ENCODE measurements around the gene TARDBP.

TARDBP gene

DNA sequence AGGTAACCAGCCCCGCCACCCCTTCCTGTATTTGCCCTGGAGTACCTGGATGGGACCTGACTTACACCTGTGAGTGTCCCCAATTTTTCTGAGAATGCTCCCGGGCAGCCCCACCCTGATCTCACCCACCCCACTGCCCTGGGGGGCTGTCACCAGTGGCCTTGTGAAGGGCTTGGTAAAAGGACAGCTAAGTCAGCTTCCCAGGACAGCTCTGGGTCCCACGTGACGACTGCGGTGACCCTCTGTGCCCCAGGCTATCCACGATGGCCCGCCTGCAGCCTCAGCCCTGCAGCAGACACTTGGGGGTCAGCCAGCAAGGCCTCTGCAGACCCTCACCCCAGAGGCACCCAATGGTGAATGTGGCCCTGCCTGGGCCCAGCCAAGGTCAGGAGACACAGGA, 41.7 kb downstream of the TARDBP start:
- no peak overlapping the region for H3K4me3 ChIP-seq (ENCODE audit: low read depth, low read length)
- H3K9ac ChIP-seq (ENCODE audit: low read depth, low read length): no peak overlapping the region
- H3K36me3 ChIP-seq (ENCODE audit: control insufficient read depth, insufficient read depth, low read length): peaks cover 28% of the 10 kb centered on the region
- peaks cover 16% of the 10 kb centered on the region for H3K4me1 ChIP-seq (ENCODE audit: control insufficient read depth, insufficient read depth, low read length)
- no peak overlapping the region for H3K27ac ChIP-seq (ENCODE audit: low read depth, low read length)
- no peaks in the 10 kb centered on the region for H3K9me3 ChIP-seq (ENCODE audit: control insufficient read depth, insufficient read depth, low read length)
- no peaks in the 10 kb centered on the region for H3K27me3 ChIP-seq (ENCODE audit: control insufficient read depth, insufficient read depth, low read length)

DNA sequence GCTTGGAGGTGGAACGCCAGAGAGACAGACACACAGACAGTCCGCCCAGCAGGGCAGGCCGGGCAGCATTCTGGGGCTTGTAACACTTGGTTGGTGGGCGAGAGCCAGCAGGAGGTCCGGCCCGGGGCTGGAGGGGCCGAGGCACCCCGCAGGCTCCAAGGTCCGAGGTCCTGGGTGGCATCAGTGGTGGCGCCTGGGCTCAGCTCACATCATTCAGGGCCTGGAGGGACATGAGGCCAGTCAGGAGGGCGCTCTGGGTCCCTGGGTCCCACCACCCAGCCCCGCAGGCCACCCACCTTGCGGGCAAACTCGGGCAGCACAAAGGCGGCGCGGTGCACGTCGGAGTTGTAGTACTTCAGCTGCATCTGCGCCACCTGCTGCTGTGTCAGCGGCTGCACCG, 42.2 kb downstream of the TARDBP start:
- H3K4me3 ChIP-seq (ENCODE audit: low read depth, low read length): no peak overlapping the region
- peaks cover 28% of the 10 kb centered on the region for H3K36me3 ChIP-seq (ENCODE audit: control insufficient read depth, insufficient read depth, low read length)
- H3K9me3 ChIP-seq (ENCODE audit: control insufficient read depth, insufficient read depth, low read length): no peaks in the 10 kb centered on the region
- H3K27ac ChIP-seq (ENCODE audit: low read depth, low read length): no peak overlapping the region
- H3K9ac ChIP-seq (ENCODE audit: low read depth, low read length): no peak overlapping the region
- peaks cover 16% of the 10 kb centered on the region for H3K4me1 ChIP-seq (ENCODE audit: control insufficient read depth, insufficient read depth, low read length)
- no peaks in the 10 kb centered on the region for H3K27me3 ChIP-seq (ENCODE audit: control insufficient read depth, insufficient read depth, low read length)

DNA sequence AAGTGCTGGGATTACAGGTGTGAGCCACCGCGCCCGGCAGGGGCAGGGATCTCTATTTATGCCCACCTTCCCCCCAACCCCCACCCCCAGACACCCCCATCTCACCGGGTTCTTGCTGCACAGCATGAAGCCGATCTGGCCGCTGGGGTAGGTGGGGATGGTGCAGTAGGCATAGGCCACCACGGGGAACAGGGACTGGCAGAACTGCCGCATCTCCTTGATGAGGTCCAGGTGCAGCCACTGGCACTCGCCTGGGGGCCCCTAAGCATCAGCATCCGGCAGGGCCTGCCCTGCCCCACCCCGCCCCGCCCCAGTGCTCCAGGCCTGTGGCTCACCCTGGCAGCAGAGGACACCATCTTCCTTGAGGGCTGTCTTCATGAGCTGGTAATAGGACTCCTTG, 43.2 kb downstream of the TARDBP start:
- no peak overlapping the region for H3K9ac ChIP-seq (ENCODE audit: low read depth, low read length)
- no peaks in the 10 kb centered on the region for H3K27me3 ChIP-seq (ENCODE audit: control insufficient read depth, insufficient read depth, low read length)
- no peaks in the 10 kb centered on the region for H3K9me3 ChIP-seq (ENCODE audit: control insufficient read depth, insufficient read depth, low read length)
- no peak overlapping the region for H3K4me3 ChIP-seq (ENCODE audit: low read depth, low read length)
- H3K27ac ChIP-seq (ENCODE audit: low read depth, low read length): no peak overlapping the region
- H3K36me3 ChIP-seq (ENCODE audit: control insufficient read depth, insufficient read depth, low read length): peaks cover 28% of the 10 kb centered on the region
- H3K4me1 ChIP-seq (ENCODE audit: control insufficient read depth, insufficient read depth, low read length): peaks cover 16% of the 10 kb centered on the region

DNA sequence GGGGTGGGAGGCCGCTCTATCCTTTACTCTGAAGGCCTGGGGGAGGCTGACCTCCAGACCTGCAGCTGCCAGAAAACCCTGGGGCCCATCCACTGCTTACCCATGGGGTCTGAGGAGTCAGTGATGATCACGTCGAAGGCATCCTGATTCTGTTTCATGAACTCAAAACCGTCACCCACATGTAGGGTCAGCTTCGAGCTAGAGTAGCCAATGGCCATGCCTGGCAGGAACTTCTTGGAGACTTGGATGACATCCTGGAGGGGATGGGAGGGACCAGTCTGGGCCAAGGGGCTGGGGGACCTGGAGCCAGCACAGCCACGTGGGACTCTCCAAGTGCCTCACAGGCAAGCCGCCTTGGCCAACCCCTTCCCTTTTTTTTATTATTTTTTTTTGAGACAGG, 44.0 kb downstream of the TARDBP start:
- Histone ChIP-seq H3K9ac (ENCODE audit: low read depth, low read length) (no peak overlapping the region), H3K4me3 (ENCODE audit: low read depth, low read length) (no peak overlapping the region), H3K9me3 (ENCODE audit: control insufficient read depth, insufficient read depth, low read length) (no peaks in the 10 kb centered on the region), H3K27ac (ENCODE audit: low read depth, low read length) (no peak overlapping the region), H3K27me3 (ENCODE audit: control insufficient read depth, insufficient read depth, low read length) (no peaks in the 10 kb centered on the region), H3K4me1 (ENCODE audit: control insufficient read depth, insufficient read depth, low read length) (peaks cover 20% of the 10 kb centered on the region), H3K36me3 (ENCODE audit: control insufficient read depth, insufficient read depth, low read length) (peaks cover 28% of the 10 kb centered on the region)

DNA sequence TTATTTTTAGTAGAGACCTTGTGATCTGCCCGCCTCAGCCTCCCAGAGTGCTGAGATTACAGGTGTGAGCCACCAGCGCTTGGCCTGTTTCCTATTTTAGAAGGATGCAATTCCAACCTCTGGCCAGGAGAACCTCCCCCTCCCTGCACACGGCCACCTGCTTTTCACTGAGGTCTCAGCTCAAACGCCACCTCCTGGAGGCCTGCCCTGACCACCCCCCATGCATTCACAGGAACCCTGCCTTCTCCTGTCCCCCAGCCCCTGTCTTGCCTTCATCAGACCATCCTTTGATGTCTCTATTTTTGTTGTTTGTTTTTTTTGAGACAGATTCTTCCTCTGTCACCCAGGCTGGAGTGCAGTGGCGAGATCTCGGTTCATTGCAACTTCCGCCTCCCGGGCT, 45.0 kb downstream of the TARDBP start:
- Histone ChIP-seq H3K9ac (ENCODE audit: low read depth, low read length) (no peak overlapping the region), H3K27me3 (ENCODE audit: control insufficient read depth, insufficient read depth, low read length) (no peaks in the 10 kb centered on the region), H3K36me3 (ENCODE audit: control insufficient read depth, insufficient read depth, low read length) (peaks cover 28% of the 10 kb centered on the region), H3K4me1 (ENCODE audit: control insufficient read depth, insufficient read depth, low read length) (peaks cover 14% of the 10 kb centered on the region), H3K9me3 (ENCODE audit: control insufficient read depth, insufficient read depth, low read length) (no peaks in the 10 kb centered on the region), H3K4me3 (ENCODE audit: low read depth, low read length) (no peak overlapping the region), H3K27ac (ENCODE audit: low read depth, low read length) (no peak overlapping the region)

DNA sequence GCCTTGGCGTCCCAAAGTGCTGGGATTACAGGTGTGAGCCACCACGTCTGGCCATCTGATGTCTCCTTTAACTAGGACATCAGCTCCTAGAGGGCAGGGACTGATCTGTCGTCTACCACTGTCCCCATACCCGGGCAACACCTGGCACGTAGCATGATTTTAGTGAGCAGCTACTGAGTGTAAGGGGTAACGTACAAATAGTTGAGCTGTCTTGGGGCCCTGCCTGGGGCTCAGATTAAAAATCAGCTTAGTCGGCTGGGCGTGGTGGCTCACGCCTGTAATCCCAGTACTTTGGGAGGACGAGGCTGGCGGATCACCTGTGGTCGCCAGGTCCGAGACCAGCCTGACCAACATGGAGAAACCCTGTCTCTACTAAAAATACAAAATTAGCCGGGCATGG, 45.6 kb downstream of the TARDBP start:
- Histone ChIP-seq H3K4me1 (ENCODE audit: control insufficient read depth, insufficient read depth, low read length) (peaks cover 10% of the 10 kb centered on the region), H3K9me3 (ENCODE audit: control insufficient read depth, insufficient read depth, low read length) (no peaks in the 10 kb centered on the region), H3K9ac (ENCODE audit: low read depth, low read length) (no peak overlapping the region), H3K27me3 (ENCODE audit: control insufficient read depth, insufficient read depth, low read length) (no peaks in the 10 kb centered on the region), H3K4me3 (ENCODE audit: low read depth, low read length) (no peak overlapping the region), H3K36me3 (ENCODE audit: control insufficient read depth, insufficient read depth, low read length) (peaks cover 31% of the 10 kb centered on the region), H3K27ac (ENCODE audit: low read depth, low read length) (no peak overlapping the region)

DNA sequence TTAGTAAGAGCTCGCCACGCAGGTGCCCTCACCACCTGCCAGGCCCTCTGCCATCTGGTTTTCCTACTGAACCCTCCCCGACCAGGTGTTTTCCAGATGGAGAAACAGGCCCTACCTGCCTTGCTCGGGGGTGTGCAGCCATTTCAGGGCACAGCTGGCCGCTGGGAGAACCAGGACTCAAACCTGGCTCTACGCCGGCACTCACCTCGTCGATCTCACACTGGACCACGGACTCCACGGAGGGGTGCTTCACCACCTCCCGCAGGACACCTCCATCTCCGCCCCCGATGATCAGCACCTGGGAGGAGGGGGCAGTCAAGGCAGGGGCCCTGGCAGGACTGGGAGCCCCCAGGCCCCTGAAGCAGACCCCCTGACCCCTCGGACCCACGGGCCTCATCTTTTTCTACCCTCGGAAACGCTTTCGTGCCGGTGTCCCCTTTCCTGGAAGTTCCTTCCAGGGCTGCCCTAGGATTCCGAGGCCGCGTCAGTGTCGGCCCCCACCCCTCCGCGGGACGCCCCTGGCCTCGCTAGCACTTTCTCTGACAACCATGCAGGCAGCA, 46.2 kb downstream of the TARDBP start:
- Histone ChIP-seq H3K9me3 (ENCODE audit: control insufficient read depth, insufficient read depth, low read length) (no peaks in the 10 kb centered on the region), H3K9ac (ENCODE audit: low read depth, low read length) (peak overlapping the region; percentile 69; the same call in 1 of the 2 replicates), H3K27ac (ENCODE audit: low read depth, low read length) (no peak overlapping the region), H3K4me1 (ENCODE audit: control insufficient read depth, insufficient read depth, low read length) (peaks cover 3% of the 10 kb centered on the region), H3K4me3 (ENCODE audit: low read depth, low read length) (peak overlapping the region; percentile 84), H3K36me3 (ENCODE audit: control insufficient read depth, insufficient read depth, low read length) (peaks cover 36% of the 10 kb centered on the region), H3K27me3 (ENCODE audit: control insufficient read depth, insufficient read depth, low read length) (no peaks in the 10 kb centered on the region)

DNA sequence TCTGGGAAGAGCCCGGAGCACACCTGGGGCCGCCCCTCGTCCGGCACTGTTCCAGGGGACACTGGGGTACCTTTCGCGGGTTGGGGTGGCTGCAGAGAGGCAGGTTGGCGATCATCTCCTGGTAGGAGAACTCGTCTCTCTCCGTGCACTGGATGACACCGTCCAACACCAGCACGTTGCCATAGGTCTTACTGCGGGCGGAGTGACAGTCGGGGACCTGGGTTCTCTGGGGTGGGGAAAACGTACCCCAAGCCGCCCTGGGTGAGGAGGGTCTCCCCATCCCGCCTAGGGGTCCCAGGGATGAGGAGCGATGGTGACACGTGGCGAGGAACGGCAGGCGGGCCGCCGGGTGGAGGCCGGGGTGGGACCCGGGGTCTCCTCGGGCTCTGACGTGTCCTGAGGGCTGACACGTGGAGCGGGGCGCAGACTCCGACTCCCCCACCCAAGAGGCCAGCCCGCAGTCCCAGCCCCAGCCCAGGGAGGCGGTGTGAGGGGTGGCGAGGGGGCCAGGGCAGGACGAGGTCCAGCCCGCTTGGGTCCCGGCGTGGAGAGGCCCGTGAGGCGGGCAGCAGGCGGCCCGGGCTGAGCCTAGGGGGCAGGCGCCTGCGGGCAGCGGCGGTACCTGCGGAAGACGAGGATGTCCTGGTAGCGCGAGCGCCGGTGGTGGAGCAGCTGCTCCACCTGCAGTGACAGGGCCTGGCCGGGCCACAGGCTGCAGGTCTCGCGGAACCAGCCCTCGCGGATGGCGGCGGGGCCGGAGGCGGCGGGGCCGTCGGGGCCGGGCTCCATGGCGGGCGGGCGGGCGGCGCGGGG, 46.9 kb downstream of the TARDBP start:
- Histone ChIP-seq H3K36me3 (ENCODE audit: control insufficient read depth, insufficient read depth, low read length) (peaks cover 34% of the 10 kb centered on the region), H3K4me3 (ENCODE audit: low read depth, low read length) (peak overlapping the region; percentile 84), H3K27me3 (ENCODE audit: control insufficient read depth, insufficient read depth, low read length) (no peaks in the 10 kb centered on the region), H3K27ac (ENCODE audit: low read depth, low read length) (peak overlapping the region; percentile 59), H3K9ac (ENCODE audit: low read depth, low read length) (peak overlapping the region; percentile 69), H3K9me3 (ENCODE audit: control insufficient read depth, insufficient read depth, low read length) (no peaks in the 10 kb centered on the region), H3K4me1 (ENCODE audit: control insufficient read depth, insufficient read depth, low read length) (peaks cover 3% of the 10 kb centered on the region; the same call in 1 of the 2 replicates)

DNA sequence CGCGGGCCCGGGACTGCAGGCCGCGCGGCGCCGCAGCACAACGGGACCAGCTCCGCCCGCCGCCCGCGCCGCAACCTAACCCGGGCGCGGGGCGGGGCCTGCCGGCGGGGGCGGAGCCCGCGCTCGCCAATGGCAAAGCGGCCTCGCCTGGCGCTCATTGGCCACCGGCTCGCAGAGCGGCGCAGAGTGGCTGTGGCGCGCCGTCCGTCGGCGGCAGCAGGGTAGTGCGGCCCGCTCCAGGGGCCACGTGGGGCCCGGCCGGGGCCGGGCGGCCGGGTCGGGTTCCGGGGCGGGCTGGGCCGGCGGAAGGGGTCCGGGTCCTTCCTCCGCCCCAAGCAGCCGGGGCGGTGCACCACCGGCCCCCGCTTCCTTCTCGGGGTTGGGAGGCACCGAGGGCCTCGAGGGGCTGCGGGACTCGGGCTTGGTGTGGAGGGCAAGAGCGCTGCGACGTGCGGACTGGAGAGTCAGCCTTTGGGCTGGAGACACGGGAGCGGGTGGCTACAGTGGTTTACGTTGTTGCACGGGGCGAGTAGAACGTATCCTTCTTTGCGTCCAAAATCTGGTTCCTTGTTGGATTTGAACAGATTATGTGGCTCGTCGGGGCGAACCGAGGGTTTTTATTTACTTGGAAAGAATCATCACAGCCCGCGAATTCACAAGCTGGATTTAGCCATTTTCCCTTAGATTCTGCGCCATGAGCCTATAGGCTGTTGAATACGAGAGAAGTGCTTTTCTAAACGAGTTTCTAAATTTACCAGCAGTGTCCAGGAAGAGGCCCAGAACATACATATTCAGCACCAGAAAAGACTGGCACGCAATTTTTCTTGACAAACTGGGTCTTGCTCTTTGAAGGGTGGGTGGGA, 47.7 kb downstream of the TARDBP start, which contains the start of gene SRM:
Gene SRM, minus strand, starts transcription at position 51 of the 863 bp plus-strand sequence. CDS start 75 bp downstream, outside the sequence.
- no peaks in the 10 kb centered on the region for H3K27me3 ChIP-seq (ENCODE audit: control insufficient read depth, insufficient read depth, low read length)
- H3K4me1 ChIP-seq (ENCODE audit: control insufficient read depth, insufficient read depth, low read length): peaks cover 3% of the 10 kb centered on the region; the same call in 1 of the 2 replicates
- H3K27ac ChIP-seq (ENCODE audit: low read depth, low read length): peak within 1 kb of the TSS; percentile 81
- H3K36me3 ChIP-seq (ENCODE audit: control insufficient read depth, insufficient read depth, low read length): peaks cover 36% of the 10 kb centered on the region
- H3K9ac ChIP-seq (ENCODE audit: low read depth, low read length): peak within 1 kb of the TSS; percentile 84
- peak within 1 kb of the TSS; percentile 87 for H3K4me3 ChIP-seq (ENCODE audit: low read depth, low read length)
- no peaks in the 10 kb centered on the region for H3K9me3 ChIP-seq (ENCODE audit: control insufficient read depth, insufficient read depth, low read length)

DNA sequence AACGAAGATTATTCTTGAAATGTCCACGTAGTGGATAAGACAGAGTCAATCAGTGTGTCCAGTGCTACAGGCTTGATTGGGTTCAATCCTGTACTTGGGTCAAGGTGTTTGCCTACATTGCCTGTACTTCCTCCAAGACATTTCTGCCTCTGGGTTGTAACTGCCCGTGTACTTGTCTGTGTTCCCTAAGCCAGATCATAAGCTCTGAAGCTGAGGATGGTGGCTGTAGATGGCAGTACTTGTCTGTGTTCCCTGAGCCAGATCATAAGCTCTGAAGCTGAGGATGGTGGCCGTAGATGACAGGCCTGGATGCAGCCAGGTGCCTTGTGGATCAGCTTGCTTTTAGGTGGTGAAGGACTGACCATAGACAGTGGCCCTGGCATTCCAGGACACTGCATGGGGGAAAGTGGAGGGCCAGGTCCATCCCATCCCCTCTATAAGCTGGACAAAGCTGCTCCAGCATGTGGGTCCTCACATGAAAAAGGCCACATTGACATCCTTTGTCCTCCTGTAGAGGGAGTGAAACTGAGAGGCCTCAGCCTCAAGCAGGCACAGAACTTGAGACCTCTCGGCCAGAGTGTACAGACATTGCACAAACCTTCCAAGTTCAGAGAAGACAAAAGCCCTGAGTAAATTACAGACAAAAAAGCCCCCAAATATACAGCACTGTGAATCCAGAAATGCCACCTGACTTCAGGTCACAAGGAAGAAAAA, 49.4 kb downstream of the TARDBP start:
- Histone ChIP-seq H3K4me3 (ENCODE audit: low read depth, low read length) (no peak overlapping the region), H3K9me3 (ENCODE audit: control insufficient read depth, insufficient read depth, low read length) (no peaks in the 10 kb centered on the region), H3K27me3 (ENCODE audit: control insufficient read depth, insufficient read depth, low read length) (no peaks in the 10 kb centered on the region), H3K36me3 (ENCODE audit: control insufficient read depth, insufficient read depth, low read length) (peaks cover 42% of the 10 kb centered on the region), H3K27ac (ENCODE audit: low read depth, low read length) (no peak overlapping the region), H3K4me1 (ENCODE audit: control insufficient read depth, insufficient read depth, low read length) (peaks cover 3% of the 10 kb centered on the region; the same call in 1 of the 2 replicates), H3K9ac (ENCODE audit: low read depth, low read length) (no peak overlapping the region)

Data from HUES48 (cell line).